ELR (cell line): ENCODE measurements around the gene MAPK13.
A peak's percentile ranks its signal among the peaks of the same experiment; 100 is the strongest.

Experiments
- DNase-seq: peaks from one replicate; pipeline ENCODE4 v3.0.0-alpha.2; 2015; ENCODE audit warnings: low read depth

The MAPK13 gene

DNA sequence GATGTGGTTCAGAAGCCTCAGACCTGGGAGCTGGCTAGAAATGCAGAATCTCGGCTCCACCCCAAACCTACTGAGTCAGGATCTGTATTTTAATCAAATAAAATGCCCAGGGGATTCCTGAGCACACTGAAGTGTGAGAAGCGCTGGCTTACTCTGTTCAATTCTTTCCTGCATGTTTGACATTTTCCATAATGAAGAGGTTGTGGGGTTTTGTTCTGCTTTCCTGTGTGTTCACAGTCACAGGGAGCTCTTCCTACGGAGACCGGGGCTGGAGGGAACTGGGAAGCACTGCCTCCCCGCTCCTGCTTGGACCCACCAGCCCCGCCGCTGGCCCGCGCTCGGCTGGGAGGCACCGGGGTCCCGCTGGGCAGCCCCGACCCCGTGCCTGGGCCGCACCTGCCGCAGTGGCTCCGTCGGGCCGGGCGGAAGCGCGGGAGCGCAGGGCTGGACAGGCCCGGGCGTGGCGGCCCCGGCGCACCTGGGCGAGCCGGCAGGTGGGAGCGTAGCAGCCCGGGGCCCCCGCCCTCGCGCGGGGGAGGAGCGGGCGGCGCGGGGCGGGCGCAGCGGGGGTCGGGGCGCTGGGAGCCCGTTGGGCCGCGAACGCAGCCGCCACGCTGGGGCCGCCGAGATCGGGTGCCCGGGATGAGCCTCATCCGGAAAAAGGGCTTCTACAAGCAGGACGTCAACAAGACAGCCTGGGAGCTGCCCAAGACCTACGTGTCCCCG lies at the start of gene MAPK13:
MAPK13 (plus strand) TSS at position 573 of the 726 bp plus-strand sequence; CDS start at position 643, 70 bp downstream.
- DNase-seq, result peak; percentile 23

DNA sequence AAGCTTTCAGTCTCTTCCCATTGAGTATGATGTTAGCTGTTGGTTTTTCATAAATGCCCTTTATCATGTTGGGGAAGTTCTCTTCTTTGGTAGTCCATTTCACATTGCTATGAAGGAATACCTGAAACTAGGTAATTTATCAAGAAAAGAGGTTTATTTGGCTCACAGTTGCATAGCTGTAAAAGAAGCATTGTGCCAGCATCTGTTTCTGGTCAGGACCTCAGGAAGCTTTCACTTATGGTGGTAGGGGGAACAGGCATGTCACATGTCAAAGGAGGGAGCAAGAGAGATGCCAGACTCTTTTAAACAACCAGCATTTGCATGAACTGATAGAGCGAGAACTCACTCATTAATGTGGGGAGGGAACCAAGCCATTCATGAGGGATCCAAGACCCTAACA lies 48.0 kb upstream of the MAPK13 start:
- no peak for DNase-seq

- no peak for DNase-seq
Observed at GRCh38 chr6:36083446-36083845, 46.9 kb upstream of the MAPK13 start.

DNA sequence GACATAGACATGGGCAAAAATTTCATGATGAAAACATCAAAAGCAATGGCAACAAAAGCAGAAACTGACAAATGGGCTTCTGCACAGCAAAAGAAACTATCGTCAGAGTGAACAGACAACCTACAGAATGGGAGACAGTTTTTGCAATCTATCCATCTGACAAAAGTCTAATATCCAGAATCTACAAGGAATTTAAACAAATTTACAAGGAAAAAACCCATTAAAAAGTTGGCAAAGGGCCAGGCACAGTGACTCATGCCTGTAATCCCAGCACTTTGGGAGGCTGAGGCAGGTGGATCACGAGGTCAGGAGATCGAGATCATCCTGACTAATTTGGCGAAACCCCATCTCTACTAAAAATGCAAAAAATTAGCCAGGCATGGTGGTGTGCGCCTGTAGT lies 42.1 kb upstream of the MAPK13 start:
- DNase-seq, result peak; percentile 18

- DNase-seq, result no peak
Observed at GRCh38 chr6:36089048-36089447, 41.3 kb upstream of the MAPK13 start.

GRCh38 chr6:36094238-36094637 lies 36.1 kb upstream of the MAPK13 start:
- DNase-seq, result no peak

GRCh38 chr6:36094753-36095496 lies 35.4 kb upstream of the MAPK13 start:
- DNase-seq, result peak; percentile 79

GRCh38 chr6:36095497-36096391 lies 34.6 kb upstream of the MAPK13 start:
- DNase-seq, result no peak

DNA sequence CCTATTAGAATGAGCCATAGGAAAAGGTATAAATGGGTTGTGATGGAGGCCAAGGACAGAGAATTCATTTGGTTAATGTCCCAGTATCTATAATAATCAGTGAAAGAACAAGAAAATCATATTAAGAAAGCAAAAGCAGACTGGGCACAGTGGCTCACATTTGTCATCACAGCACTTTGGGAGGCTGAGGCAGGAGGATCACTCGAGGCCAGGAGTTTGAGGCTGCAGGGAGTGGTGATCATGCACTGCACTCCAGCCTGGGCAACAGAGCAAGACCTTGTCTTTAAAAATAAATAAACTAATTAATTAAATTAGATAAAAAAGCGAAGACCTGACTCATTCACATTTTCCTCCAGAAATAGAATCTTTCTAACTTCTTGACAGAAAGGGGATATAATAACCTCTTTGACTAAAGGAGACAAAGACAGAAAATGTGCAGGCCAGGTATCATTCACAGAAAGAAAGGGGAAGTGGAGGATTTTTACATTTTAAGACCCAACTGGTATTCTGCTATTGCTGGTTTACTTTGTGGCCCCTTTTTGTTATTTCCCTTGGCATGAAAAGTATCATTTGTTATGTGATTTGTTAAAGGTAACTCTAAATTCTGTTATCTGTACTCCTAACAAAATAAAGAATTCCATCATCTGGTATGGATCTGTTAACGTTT lies 31.9 kb upstream of the MAPK13 start:
- no peak for DNase-seq

DNA sequence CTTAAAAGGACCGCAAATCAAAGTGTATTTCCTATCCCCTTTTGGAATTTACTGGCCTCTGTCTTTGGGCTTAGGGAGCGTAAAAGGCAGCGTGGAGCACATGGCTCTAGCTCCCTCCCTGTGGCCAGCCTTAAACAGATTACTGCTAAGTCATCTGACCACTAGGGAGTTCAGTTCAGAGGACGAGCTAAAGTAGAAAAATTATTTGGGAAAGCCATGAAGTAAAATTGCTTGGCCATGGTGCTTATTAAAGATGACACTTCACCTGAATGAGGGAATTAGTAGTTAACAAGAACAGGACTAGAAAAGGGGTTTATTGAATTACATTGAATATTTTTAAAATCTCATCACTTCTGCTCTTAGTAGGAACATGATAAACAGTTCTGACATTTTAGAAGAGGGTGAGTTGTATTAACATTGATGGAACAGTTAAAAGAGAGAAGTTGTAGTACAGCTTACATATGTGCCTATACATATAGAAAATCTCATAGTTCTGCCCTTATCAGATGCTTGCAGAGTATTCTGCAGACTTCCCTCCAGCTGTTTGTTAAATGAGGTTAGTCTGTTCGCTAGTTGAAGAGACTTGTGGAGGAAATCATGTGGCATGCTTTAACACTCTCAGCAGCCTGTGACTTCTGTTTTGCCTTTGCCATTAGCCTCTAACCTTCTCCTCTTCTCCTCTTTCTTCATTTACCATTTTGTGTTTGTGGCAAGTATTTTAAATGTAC lies 31.2 kb upstream of the MAPK13 start:
- DNase-seq, result no peak

GRCh38 chr6:36099869-36100483 lies 30.3 kb upstream of the MAPK13 start:
- no peak for DNase-seq

- no peak for DNase-seq
Observed at GRCh38 chr6:36101691-36102090, 28.6 kb upstream of the MAPK13 start.

GRCh38 chr6:36102853-36103252 lies 27.5 kb upstream of the MAPK13 start:
- DNase-seq, result no peak

DNA sequence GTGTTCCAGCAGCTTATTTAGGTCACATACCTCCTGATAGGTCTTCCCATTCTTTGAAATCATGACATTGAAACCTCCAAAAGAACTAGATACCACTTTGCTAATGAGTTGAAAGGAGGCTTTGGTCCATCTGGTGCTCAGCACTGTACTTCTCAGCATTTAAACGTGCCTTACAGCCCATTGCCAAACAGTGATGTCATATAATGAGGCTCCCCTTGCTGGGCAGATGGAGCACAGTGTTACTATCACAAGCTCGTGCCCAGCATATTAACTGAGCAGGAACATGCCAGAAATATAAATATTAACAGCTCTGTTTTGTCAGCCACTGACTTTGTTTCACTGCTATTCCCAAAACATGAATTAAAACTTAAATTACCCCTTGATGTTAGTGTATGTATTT lies 25.5 kb upstream of the MAPK13 start:
- DNase-seq, result no peak

DNA sequence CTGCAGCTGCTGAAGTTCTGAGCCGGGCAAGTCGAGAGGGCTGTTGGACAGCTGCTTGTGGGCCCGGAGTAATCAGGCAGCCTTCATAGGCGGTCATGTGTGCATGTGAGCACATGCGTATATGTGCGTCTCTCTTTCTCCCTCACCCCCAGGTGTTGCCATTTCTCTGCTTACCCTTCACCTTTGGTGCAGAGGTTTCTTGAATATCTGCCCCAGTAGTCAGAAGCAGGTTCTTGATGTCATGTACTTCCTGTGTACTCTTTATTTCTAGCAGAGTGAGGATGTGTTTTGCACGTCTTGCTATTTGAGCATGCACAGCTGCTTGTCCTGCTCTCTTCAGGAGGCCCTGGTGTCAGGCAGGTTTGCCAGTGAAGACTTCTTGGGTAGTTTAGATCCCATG lies 21.2 kb upstream of the MAPK13 start:
- no peak for DNase-seq

GRCh38 chr6:36110050-36110449 lies 20.3 kb upstream of the MAPK13 start:
- no peak for DNase-seq

- no peak for DNase-seq
Observed at GRCh38 chr6:36110863-36111262, 19.4 kb upstream of the MAPK13 start.

DNA sequence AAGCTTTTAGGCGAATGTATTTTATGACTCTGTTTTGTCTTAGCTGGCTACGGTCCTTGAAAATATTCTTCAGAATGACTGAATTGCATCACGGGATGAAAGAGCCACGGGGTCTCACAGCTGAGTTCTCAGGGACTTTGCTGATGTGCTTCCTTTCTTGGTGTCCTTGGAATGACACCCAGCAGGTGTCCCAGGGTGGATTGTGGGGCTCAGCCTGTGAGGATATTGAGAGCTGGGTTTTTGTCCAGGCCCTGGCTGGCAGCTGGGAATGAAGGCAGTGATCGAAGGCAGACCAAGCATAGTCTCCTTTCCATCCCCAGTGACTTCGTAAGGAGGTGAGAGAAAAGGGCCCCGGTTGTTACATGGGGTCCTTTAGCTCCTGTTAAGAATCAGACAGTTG lies 18.8 kb upstream of the MAPK13 start:
- no peak for DNase-seq

DNA sequence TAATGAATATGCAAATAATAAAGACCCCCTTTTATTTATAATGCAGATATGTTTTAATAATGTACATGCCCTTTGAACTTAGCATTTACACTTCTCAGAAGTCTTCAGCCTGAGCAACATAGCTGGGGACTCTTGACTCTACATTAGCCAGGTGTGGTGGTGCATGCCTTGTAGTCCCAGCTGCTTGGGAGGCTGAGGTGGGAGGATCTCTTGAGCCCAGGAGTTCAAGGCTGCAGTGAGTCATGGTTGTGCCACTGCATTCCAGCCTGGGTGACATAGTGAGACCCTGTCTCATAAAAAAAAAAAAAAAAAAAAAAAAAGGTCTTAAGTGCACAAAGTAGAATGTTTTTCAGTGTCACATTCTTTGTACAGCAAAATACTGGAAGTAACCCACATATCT lies 17.3 kb upstream of the MAPK13 start:
- no peak for DNase-seq

GRCh38 chr6:36113703-36114102 lies 16.6 kb upstream of the MAPK13 start:
- DNase-seq, result no peak
